Heart left ventricle (tissue), 16 donors: ENCODE data around the gene INSRR. TPM values are rescaled to one million over a fixed set of nuclear protein-coding genes. Genes with fewer than 3 reads are reported as not detected.

Experiments used
- ATAC-seq, 4 donors: fragments of 200-7000 bp; cut with Tn5 transposase; one replicate each; pipeline ENCODE4 v1.9.1; 2020 to 2022; ENCODE audit warnings: moderate library complexity in 4 of 4, mild to moderate bottlenecking in 3 of 4, moderate number of reproducible peaks in 1 of 4
- DNase-seq, 5 donors: peaks; one replicate each; pipeline ENCODE4 v3.0.0-alpha.2; 2020
- H3K27ac ChIP-seq, 12 donors: fragments of 200-600 bp; sonication (generic) in 4 of 12; one replicate each; pipeline versions ENCODE4 v1.5.0 to v1.8.0; 2016 to 2022; ENCODE audit warnings: mild to moderate bottlenecking in 2 of 12
- H3K27me3 ChIP-seq, 9 donors: fragments of 200-600 bp; sonication (generic) in 2 of 9; one replicate each; pipeline versions ENCODE4 v1.5.1 to v1.8.0; 2016 to 2022; ENCODE audit warnings: mild to moderate bottlenecking in 3 of 9
- H3K36me3 ChIP-seq, 9 donors: fragments of 200-600 bp; sonication (generic) in 2 of 9; one replicate each; pipeline versions ENCODE4 v1.5.0 to v1.8.0; 2018 to 2022; ENCODE audit warnings: mild to moderate bottlenecking in 2 of 9
- H3K4me1 ChIP-seq, 12 donors: fragments of 200-600 bp; sonication (generic) in 4 of 12; one replicate each; pipeline versions ENCODE4 v1.5.0 to v1.8.0; 2016 to 2022; ENCODE audit warnings: mild to moderate bottlenecking in 3 of 12
- H3K4me3 ChIP-seq, 12 donors: fragments of 200-600 bp; sonication (generic) in 4 of 12; one replicate each; pipeline versions ENCODE4 v1.5.0 to v1.8.0; 2017 to 2022; ENCODE audit warnings: mild to moderate bottlenecking in 9 of 12, moderate library complexity in 4 of 12
- H3K9me3 ChIP-seq, 12 donors: fragments of 200-600 bp; sonication (generic) in 4 of 12; one replicate each; pipeline versions ENCODE4 v1.5.0 to v1.8.0; 2016 to 2022; ENCODE audit warnings: mild to moderate bottlenecking in 1 of 12
- CTCF ChIP-seq, 12 donors: fragments of 200-600 bp; sonication (generic) in 4 of 12; IDR thresholded peaks; one replicate each; pipeline versions ENCODE4 v1.5.0 to v1.8.0; 2018 to 2022; ENCODE audit warnings: antibody characterized with exemption in 12 of 12, mild to moderate bottlenecking in 5 of 12
- POLR2A ChIP-seq, 2 donors: fragments of 450-650 bp; IDR thresholded peaks; one replicate each; pipeline ENCODE4 v1.6.1; 2017; ENCODE audit warnings: antibody characterized with exemption in 2 of 2, mild to moderate bottlenecking in 2 of 2, moderate library complexity in 2 of 2
- WGBS, 4 donors: extraction: QIAGEN DNeasy Blood & Tissue Kit in 2 of 4; methylation state at CpG; one replicate each; pipeline versions ENCODE4 v1.1.5 to v1.1.7; 2013 to 2018; 5-methylcytosine and 5-hydroxymethylcytosine counted together
- intact Hi-C, 10 donors: fragments of 100-400 bp; cut with DNase I; formaldehyde crosslinking; loops; one replicate each; pipeline versions ENCODE4 v1.11.1 to v1.14.2; 2022
- polyA plus RNA-seq, 2 donors: library from polyadenylated mRNA; stranded (reverse); fragments of 200-250 nt; gene quantifications; one replicate each; pipeline ENCODE4 v1.2.3, GENCODE V29; 2013
- total RNA-seq, 9 donors: library from RNA; depleted of rRNA in 2 of 9; stranded (reverse); fragments of >200 nt in 2 of 9; fragmentation: NEBNext Ultra II Directional in 3 of 9; extraction: Animal tissue kit (Norgen Biotek cat#: 25700) in 3 of 9; gene quantifications; one replicate each; pipeline versions ENCODE4 v1.1.0 to v1.2.4, GENCODE V29; 2016 to 2023
- donor health status: ischemic (EF 13 %, LVEDD 7.1; RV severe dilation, severe dysfunction).
- donor health status: healthy with polysubstance abuse.
- donor health status: DM: no; HTN: yes; CAD: no.
- donor health status: DM: no; HTN: no; CAD: no.
- donor health status: ischemic (EF 25% LVEDD 6.9; RV normal size, moderate dysfunction).
- donor health status: ischemic (EF 25% LVEDD 5.7; RV mildly dilated, moderate dysfunction).
- donor health status: healthy.
- donor health status: DM: yes; HTN: yes; CAD: no.
- donor health status: ischemic (EF 35%, LVEDD 5.7; RV mildly dilated, moderate dysfunction).
- donor health status: nonischemic (EF 11% LVEDD 7.7; RV severe dilation, severe dysfunction).
- donor health status: DM: yes; HTN: yes; CAD: no.
- donor health status: PGD.
- donor health status: ischemic (EF 29% LVEDD 5.4; RV normal size, mild dysfunction).
- donor health status: nonischemic (EF 23%, LVEDD 6.1; RV moderate dilation, normal function).

INSRR gene
- total and polyA plus RNA-seq, 11 donors: 0.07 to 0.42 (median 0.12) TPM; not detected in 3

GRCh38 chr1:156893048-156893953 lies 34.4 kb upstream of the INSRR start, which contains the start of gene PEAR1:
Gene PEAR1 (plus strand): TSS chr1:156893718. CDS start chr1:156903927, 10,209 bp downstream.
- Histone ChIP-seq H3K4me3 (peak within 1 kb of the TSS; percentile 30 to 91 (median 72)), H3K27me3 (peaks cover 0 to 28% (median 3%) of the 10 kb centered on the region in 9 donors), H3K27ac (peak within 1 kb of the TSS; percentile 80 to 99 (median 93)), H3K9me3 (no peaks in the 10 kb centered on the region), H3K36me3 (no peaks in the 10 kb centered on the region), H3K4me1 (peaks cover 0 to 64% (median 46%) of the 10 kb centered on the region in 12 donors)
- intact Hi-C loops: loop anchor here in 4 of 10 donors (1.0 to 10.0 kb wide), 5 partner anchors 27 to 208 kb away; partner anchors contain the start of genes LRRC71 (in 2 of the 4), ISG20L2 (in 1 of the 4) and METTL25B (in 1 of the 4)
- DNase-seq (peak; percentile 74 to 88 (median 86)), ATAC-seq (peak; percentile 10 to 63 (median 41))
- TF ChIP-seq CTCF (IDR thresholded peaks at IDR 0.05) (peak in 2 of 12 donors; percentile 5), POLR2A (IDR thresholded peaks at IDR 0.05) (peak in 1 of 2 donors; percentile 34)
- WGBS, 4 donors: 10 to 14% (median 12%) methylated on average over 53 to 60 of the region's 60 CpGs

GRCh38 chr1:156892190-156893047 lies 33.5 kb upstream of the INSRR start:
- Histone ChIP-seq H3K36me3 (no peaks in the 10 kb centered on the region), H3K27ac (peak overlapping the region; percentile 80 to 99 (median 93)), H3K9me3 (no peaks in the 10 kb centered on the region), H3K27me3 (peaks cover 0 to 28% (median 4%) of the 10 kb centered on the region in 9 donors), H3K4me3 (peak overlapping the region in 10 of 12 donors; percentile 18 to 91 (median 72)), H3K4me1 (peaks cover 0 to 55% (median 38%) of the 10 kb centered on the region in 12 donors)
- 5 to 8% (median 6%) methylated on average over 41 to 48 of the region's 48 CpGs for WGBS, 4 donors
- peak; percentile 80 to 90 (median 86) for ATAC-seq
- peak; percentile 94 to 96 (median 94) for DNase-seq
- intact Hi-C loops: loop anchor here in 5 of 10 donors (1.0 to 10.0 kb wide), 5 partner anchors 28 to 208 kb away; partner anchors contain the start of genes LRRC71 (in 3 of the 5), ISG20L2 (in 1 of the 5) and METTL25B (in 1 of the 5)
- TF ChIP-seq CTCF (IDR thresholded peaks at IDR 0.05) (peak; percentile 81 to 97 (median 88)), POLR2A (IDR thresholded peaks at IDR 0.05) (no peak)

GRCh38 chr1:156889802-156890580 lies 31.1 kb upstream of the INSRR start:
- DNase-seq: peak; percentile 74 to 89 (median 81)
- intact Hi-C loops: loop anchor here (1.0 to 10.0 kb wide), 14 partner anchors 31 to 205 kb away; partner anchors contain the start of genes LRRC71 (in 4 of the 10), ISG20L2 (in 2 of the 10) and METTL25B (in 2 of the 10)
- TF ChIP-seq CTCF (IDR thresholded peaks at IDR 0.05) (peak; percentile 72 to 91 (median 83)), POLR2A (IDR thresholded peaks at IDR 0.05) (no peak)
- no peak overlapping the region for H3K27ac ChIP-seq
- 38 to 43% (median 41%) methylated on average over 7 to 8 of the region's 8 CpGs for WGBS, 4 donors
- peaks cover 0 to 44% (median 18%) of the 10 kb centered on the region in 12 donors for H3K4me1 ChIP-seq
- no peak overlapping the region for H3K4me3 ChIP-seq
- no peaks in the 10 kb centered on the region for H3K9me3 ChIP-seq
- H3K27me3 ChIP-seq: peaks cover 0 to 24% (median 4%) of the 10 kb centered on the region in 9 donors
- H3K36me3 ChIP-seq: no peaks in the 10 kb centered on the region
- ATAC-seq: peak in 3 of 4 donors; percentile 21 to 44 (median 28)
